Sciatic nerve (tissue), 2 donors: Measurements from ENCODE around the gene IGIP. TPM values are rescaled to one million over a fixed set of nuclear protein-coding genes. Genes with fewer than 3 reads are reported as not detected.
"Not testable (repeated sequence)": the region's sequence is repeated elsewhere in the genome, so short reads cannot be mapped to it uniquely, and the experiment has no call there.

Experiments
- ATAC-seq: fragments of 200-7000 bp; cut with Tn5 transposase; one replicate; pipeline ENCODE4 v1.9.1; 2020; ENCODE audit warnings: mild to moderate bottlenecking, moderate library complexity
- DNase-seq: peaks from one replicate; pipeline ENCODE4 v3.0.0-alpha.2; 2020; ENCODE audit warnings: low spot score
- intact Hi-C: fragments of 100-400 bp; cut with DNase I; formaldehyde crosslinking; loops from one replicate; pipeline ENCODE4 v1.14.2; 2022
- total RNA-seq: library from RNA; stranded (reverse); fragmentation: NEBNext Ultra II Directional; extraction: Animal tissue kit (Norgen Biotek cat#: 25700); gene quantifications from one replicate; pipeline ENCODE4 v1.2.1, GENCODE V29; 2021
- donor health status: DM: no; HTN: no; CAD: no.
- donor health status: DM: no; HTN: no; CAD: no.

IGIP gene
- total RNA-seq, 1 donor from 2014 or later = 34.7 TPM

DNA sequence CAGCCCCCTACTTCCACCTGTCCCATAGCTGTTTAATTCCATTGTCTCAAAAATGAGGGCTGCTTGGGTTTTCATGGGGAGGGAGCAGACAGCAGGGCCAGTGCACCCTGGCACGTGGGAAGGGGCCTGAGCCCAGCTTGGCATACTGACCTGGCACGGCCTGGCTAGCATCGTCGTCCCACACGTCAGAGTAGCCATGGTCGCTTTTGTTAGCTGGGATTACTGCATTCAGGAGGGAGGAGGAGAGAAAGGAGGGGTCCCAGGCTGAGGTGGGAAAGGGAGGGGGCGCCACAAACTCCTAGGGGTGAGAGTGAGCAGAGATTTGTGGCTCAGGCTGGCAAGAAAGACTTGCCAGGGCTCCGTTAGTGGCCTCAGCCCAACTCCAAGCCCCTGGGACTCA is 28.2 kb downstream of the IGIP start:
- no peak for DNase-seq
- ATAC-seq = no peak
- intact Hi-C loops = no loop called here

DNA sequence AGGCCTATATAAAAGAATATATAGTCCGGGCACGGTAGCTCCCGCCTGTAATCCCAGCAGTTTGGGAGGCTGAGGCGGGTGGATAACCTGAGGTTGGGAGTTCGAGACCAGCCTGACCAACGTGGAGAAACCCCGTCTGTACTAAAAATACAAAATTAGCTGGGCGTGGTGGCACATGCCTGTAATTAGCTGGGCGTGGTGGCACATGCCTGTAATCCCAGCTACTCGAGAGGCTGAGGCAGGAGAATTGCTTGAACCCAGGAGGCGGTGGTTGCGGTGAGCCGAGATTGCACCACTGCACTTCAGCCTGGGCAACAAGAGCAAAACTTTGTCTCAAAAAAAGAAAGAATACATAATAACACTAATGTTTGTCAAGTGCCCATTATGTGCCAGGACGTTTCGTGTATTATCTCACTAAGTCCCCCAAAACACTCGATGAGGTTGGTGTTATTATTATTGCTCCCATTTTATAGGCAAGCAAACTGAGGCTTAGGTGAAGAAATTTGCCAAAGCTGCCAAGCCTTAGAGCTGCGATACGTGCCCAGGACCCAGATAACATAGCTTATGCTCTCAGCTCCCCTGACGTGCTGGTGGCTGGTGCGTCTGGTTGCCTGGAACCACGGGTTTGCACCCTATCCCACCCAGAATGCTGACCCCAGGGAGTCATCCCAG is 29.1 kb downstream of the IGIP start:
- intact Hi-C loops = loop anchor here (5.0 kb wide), 1 partner anchor 83 kb away; no protein-coding TSS in a partner anchor
- not testable (repeated sequence) for ATAC-seq, DNase-seq

DNA sequence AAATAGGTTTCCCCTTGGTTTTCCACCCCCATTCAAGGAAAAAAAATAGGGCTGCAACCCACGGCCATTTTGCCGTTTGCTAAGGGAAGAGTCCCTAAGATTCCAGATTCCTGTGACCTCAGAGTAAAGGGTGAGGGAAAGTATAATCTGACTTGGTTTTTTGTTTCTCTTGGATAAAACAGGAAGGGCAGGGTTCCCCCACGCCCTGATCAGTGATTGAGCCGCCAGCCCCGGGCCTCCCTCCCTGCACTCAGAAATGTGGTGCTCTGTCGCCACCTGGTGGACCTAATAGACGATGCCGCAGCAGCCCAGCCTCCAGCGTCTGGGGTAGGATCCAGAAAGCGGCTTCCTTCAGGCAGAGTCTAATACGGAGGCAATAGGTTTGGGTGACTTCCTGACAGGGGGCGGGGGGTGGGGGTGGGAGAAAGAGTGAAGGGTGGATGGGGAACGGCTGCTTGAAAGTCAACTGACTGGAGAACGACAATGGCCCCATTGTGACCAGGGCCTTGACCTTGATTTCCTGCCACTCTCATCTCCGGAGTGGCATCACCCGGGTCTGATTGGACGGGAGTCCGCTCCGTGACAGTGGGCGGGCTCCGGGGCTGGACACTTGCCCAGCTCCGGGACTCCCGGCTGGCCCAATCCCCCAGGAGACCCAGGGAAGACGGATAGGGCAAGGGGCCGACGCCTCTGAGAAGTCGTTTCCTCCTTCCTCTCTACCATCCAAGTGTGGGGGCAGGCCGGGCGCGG is 31.5 kb downstream of the IGIP start:
- intact Hi-C loops = loop anchor here (5.0 kb wide), 1 partner anchor 85 kb away; no protein-coding TSS in a partner anchor
- peak; percentile 95 for DNase-seq
- peak; percentile 96 for ATAC-seq

- ATAC-seq (no peak), DNase-seq (no peak)
- intact Hi-C loops = loop anchor here (5.0 kb wide), 1 partner anchor 87 kb away; no protein-coding TSS in a partner anchor
Measured at GRCh38 chr5:140159014-140159927, 33.5 kb downstream of the IGIP start.

DNA sequence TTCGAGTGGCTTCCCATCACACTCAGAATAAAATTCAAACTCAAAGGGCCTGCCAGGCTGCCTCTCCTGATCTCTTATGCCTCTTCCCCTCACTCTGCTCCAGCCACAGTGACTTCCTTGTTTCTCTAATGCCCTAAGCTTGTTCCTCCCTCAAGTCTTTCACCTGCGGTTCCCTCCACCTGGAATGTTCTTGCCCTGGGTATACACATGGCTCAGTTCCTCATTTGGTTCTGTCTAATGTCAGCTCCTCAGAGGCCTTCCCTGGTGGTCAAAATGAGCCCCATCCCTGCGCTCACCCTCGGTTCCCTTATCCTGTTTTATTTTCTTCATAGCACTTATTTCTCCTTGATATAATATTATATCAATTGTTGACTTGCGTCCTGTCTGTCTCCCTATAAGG is 36.5 kb downstream of the IGIP start:
- no peak for DNase-seq
- ATAC-seq = no peak
- intact Hi-C loops = no loop called here

GRCh38 chr5:140162781-140163180 is 37.0 kb downstream of the IGIP start:
- no peak for DNase-seq

GRCh38 chr5:140165101-140165922 is 39.6 kb downstream of the IGIP start:
- DNase-seq (no peak), ATAC-seq (no peak)
- intact Hi-C loops = no loop called here

More at GRCh38 chr5:140162781-140163180, 37.0 kb downstream of the IGIP start:
- ATAC-seq = no peak
- intact Hi-C loops = no loop called here

GRCh38 chr5:140165923-140166270 is 40.2 kb downstream of the IGIP start:
- ATAC-seq = no peak
- intact Hi-C loops = no loop called here
- no peak for DNase-seq

- ATAC-seq (peak; percentile 39), DNase-seq (no peak)
- intact Hi-C loops = no loop called here
Measured at GRCh38 chr5:140166911-140167310, 41.2 kb downstream of the IGIP start.

DNA sequence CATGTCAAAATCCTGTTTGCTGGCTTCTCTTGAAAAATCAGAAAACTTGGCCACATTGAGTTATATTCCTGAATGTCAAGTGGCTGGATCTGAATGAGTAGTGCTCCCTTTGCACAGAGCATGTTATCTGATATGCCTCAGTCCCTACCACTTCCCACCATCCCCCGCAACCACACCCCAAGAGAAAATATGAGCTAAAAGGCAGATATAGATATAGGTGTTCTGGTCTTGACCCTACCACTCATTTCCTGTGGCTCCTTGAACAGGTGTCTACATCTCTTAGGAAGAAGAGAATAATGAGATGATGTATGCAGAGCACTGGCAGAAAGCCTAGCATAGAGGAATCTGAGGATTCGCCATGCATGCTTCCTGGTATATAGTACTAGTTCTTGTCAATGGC is 42.6 kb downstream of the IGIP start:
- no peak for DNase-seq
- intact Hi-C loops = no loop called here
- ATAC-seq = no peak

- ATAC-seq = no peak
- intact Hi-C loops = no loop called here
- DNase-seq = no peak
Measured at GRCh38 chr5:140169410-140169809, 43.7 kb downstream of the IGIP start.

DNA sequence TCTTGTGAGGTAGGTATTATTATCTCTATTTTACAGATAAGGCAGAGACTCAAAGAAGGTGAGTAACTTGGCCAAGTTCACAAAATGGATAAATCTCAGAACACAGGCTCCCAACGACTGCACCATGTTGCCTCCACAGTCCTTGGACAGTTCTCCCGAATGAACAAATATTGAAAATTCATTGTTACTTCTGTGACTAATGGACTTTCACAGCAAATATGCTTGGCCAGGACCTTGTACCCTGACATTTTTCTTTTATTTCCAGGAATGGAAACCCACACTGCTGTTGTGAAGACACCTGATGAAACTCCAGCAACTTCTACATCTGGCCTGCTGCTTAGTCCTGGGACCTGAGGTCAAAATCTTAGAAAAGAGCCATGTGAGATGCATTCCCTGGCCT is 46.7 kb downstream of the IGIP start:
- intact Hi-C loops = no loop called here
- ATAC-seq (no peak), DNase-seq (no peak)

GRCh38 chr5:140174014-140174413 is 48.3 kb downstream of the IGIP start:
- intact Hi-C loops = no loop called here
- ATAC-seq (no peak), DNase-seq (no peak)

DNA sequence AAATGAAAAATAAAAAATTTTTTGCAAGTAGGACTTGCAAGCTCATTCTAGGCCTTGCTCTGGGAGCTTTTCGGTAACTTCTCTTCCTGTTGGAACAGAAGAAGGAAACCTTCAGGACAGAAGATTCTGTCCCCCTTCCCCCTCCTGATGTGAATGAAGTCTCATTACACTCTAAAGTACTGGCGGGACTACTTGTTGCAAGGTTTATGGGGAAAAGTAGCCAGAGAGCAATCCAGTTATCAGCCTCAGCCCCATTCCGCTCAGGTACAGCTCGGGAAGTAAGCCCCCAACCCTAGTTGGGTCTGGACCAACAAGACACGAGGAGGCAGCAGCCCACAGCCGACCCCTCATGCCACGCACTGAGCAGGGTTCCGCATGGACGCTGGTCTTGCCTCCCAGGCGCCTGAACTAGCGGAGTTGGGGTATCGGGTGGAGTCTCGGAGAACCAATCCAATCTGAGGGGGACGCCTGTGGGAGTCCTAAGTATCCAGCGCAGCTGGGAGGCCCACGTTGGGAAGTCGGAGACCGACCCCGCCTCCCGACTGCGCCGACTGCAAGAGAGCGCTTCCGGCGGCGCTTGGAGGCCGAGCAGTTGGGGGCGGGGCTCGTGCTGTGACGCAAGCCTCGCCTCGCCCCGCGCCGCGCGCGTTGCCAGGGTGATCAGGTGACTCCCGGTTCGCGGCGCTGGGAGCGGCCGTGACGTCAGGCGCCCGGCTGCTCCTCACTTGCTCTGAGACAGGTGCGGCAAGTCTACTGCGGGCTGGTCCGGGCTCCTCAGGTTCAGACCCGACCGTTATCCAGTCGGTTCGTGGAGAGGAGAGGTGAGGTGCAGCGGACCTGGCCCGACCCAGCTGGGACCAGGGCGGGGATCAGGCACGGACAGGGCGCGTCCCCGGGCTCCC is 49.0 kb downstream of the IGIP start, which contains the start of gene CYSTM1:
TSS of gene CYSTM1 (plus strand) at position 724 of the 902 bp plus-strand sequence. CDS start 19,278 bp downstream, outside the sequence.
- peak; percentile 98 for DNase-seq
- intact Hi-C loops = no loop called here
- ATAC-seq = peak; percentile 96

DNA sequence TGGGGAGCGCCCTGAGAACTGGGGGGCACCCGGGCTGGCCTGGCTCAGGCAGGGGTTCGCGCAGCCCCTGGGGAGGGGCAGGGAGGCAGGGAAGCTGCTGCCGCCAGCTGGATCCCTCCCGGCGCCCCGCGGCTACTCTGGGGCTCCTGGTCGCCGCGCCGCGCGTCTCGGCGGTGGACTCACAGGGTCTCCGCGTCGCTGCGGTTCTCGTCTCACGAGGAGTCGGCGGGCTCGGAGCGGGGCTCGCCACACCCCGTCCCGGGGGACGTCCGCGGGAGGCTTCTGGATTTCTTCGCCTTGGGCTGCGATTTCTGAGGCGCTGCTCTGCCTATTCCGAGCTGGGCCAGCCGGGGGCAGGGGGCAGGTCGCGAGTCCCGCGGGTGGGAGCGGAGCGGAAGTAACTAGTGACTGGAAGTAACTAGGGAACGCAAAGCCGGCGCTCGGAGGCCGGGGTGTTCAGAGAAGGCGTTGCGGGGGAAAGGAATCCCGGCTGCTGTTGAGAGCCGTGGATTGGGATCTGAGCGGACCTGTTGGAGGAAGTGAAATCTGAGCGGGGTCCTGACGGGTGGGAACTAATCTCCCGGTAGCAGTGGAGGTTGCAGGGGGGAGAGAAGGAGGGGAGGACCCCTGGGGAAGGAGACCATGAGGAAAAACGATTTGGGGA is 49.8 kb downstream of the IGIP start:
- ATAC-seq = peak; percentile 62
- intact Hi-C loops = no loop called here
- DNase-seq = peak; percentile 88

DNA sequence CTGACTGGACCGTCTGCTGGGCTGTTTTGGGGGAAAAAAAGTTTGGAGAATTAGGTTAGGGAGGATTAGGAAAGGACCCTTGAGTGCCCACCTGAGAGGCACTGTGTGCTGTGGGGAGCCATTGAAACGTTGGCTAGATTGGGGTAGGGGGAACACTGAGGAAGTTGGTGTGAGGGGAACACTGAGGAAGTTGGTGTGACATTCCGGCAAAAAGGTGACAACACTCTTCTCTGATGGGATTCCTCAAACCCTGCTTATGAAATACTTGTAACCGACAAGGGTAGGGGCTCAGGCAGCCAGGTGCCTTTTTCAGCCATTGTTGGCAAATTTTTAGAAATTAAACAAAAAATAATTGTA is 50.3 kb downstream of the IGIP start:
- intact Hi-C loops = no loop called here
- ATAC-seq (no peak), DNase-seq (no peak)

DNA sequence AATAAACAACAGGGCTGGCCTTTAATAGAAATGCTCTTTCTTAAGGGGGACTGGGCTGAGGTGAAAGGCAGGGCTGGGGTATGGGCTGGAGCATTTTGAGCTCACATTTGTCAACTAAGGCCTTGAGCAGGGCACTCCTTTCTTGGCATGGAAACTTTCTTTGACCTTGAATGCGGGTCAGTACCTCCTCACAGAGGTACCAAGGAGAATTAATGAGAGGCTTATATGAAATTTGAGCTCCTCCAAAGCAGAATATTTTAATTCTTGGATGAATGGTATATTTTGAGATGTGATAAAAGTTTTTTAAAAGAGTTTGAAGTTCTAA is 52.3 kb downstream of the IGIP start:
- DNase-seq = no peak
- intact Hi-C loops = no loop called here
- no peak for ATAC-seq
